K562 (cell line): ENCODE data around the gene CSKMT. TPM values are rescaled to one million over a fixed set of nuclear protein-coding genes. Genes with fewer than 3 reads are reported as not detected.

Experiments
- BRD4 ChIP-seq: fragments of 200-600 bp; sonication (generic); IDR thresholded peaks from 2 replicates; pipeline ENCODE4 v1.6.1; 2017; ENCODE audit warnings: inconsistent platforms
- FOXP4 ChIP-seq: sonication (generic); formaldehyde crosslinking; IDR thresholded peaks from 2 replicates; pipeline ENCODE4 v1.8.0; 2022; ENCODE audit warnings: mild to moderate bottlenecking, missing genetic modification reagents, borderline replicate concordance
- HDAC3 ChIP-seq: fragments of 450-650 bp; IDR thresholded peaks from 2 replicates; pipeline ENCODE4 v1.6.1; 2018; ENCODE audit warnings: borderline replicate concordance, mild to moderate bottlenecking, moderate library complexity; ENCODE audit not compliant: partially characterized antibody
- JUND ChIP-seq, 2 experiments: IDR thresholded peaks; 2 replicates in 1 of 2; 3 replicates in 1 of 2; pipeline ENCODE4 v1.6.1; 2011; ENCODE audit warnings: borderline replicate concordance in 2 of 2, low read depth in 2 of 2, low read length in 2 of 2, improper control_type of control experiment in 1 of 2, missing biosample characterization in 1 of 2, missing genetic modification characterization in 1 of 2, missing genetic modification reagents in 1 of 2
- KDM5B ChIP-seq: fragments of 200-600 bp; sonication (generic); IDR thresholded peaks from 2 replicates; pipeline ENCODE4 v1.6.1; 2012; ENCODE audit warnings: low read depth, mild to moderate bottlenecking, moderate library complexity, low read length, control low read depth, inconsistent platforms; ENCODE audit not compliant: insufficient replicate concordance
- MTA1 ChIP-seq: fragments of 450-650 bp; IDR thresholded peaks from 2 replicates; pipeline ENCODE4 v1.6.1; 2017; ENCODE audit warnings: borderline replicate concordance
- PATZ1 ChIP-seq: fragments of 250-450 bp; sonication (Bioruptor Pico); IDR thresholded peaks from 2 replicates; pipeline ENCODE4 v1.5.0; 2020; ENCODE audit warnings: mild to moderate bottlenecking, borderline replicate concordance
- POLR2A ChIP-seq: fragments of 450-650 bp; conservative IDR thresholded peaks from 2 replicates; pipeline ENCODE4 v1.6.1; 2016
- PYGO2 ChIP-seq: fragments of 450-650 bp; IDR thresholded peaks from 2 replicates; pipeline ENCODE4 v1.6.1; 2016; ENCODE audit warnings: mild to moderate bottlenecking, missing genetic modification characterization, moderate library complexity, missing compliant biosample characterization
- RBFOX2 ChIP-seq: fragments of 200-400 bp; formaldehyde crosslinking; IDR thresholded peaks from 2 replicates; pipeline ENCODE4 v1.6.1; 2017; ENCODE audit warnings: low read depth, mild to moderate bottlenecking, low read length, moderate library complexity
- SAFB2 ChIP-seq: fragments of 200-400 bp; formaldehyde crosslinking; IDR thresholded peaks from 2 replicates; pipeline ENCODE4 v1.6.1; 2018; ENCODE audit warnings: borderline replicate concordance, low read length, low read depth, moderate library complexity; ENCODE audit not compliant: severe bottlenecking
- SMAD3 ChIP-seq: fragments of 450-650 bp; formaldehyde crosslinking; conservative IDR thresholded peaks from 2 replicates; pipeline ENCODE4 v1.4.0; 2020; ENCODE audit warnings: mild to moderate bottlenecking
- YBX1 ChIP-seq: fragments of 450-650 bp; IDR thresholded peaks from 2 replicates; pipeline ENCODE4 v1.7.1; 2016; ENCODE audit warnings: mild to moderate bottlenecking
- ZMIZ1 ChIP-seq, 2 experiments: fragments of 150-350 bp in 1 of 2; IDR thresholded peaks; 2 replicates each; pipeline ENCODE4 v1.6.1; 2012 to 2016; ENCODE audit warnings: low read depth in 2 of 2, low read length in 2 of 2, mild to moderate bottlenecking in 1 of 2, moderate library complexity in 1 of 2
- ZNF384 ChIP-seq: IDR thresholded peaks from 2 replicates; pipeline ENCODE4 v1.6.1; 2012; ENCODE audit warnings: low read depth, low read length, improper control_type of control experiment
- ZNF41 ChIP-seq: fragments of 250-450 bp; sonication (Bioruptor Pico); conservative IDR thresholded peaks from 2 replicates; pipeline ENCODE4 v1.4.0; 2020; ENCODE audit warnings: mild to moderate bottlenecking
- ZNF586 ChIP-seq: fragments of 450-650 bp; formaldehyde crosslinking; conservative IDR thresholded peaks from 2 replicates; pipeline ENCODE4 v1.4.0; 2020; ENCODE audit warnings: mild to moderate bottlenecking, moderate library complexity
- polyA plus RNA-seq, 8 experiments: library from polyadenylated mRNA; depleted of rRNA in 4 of 8; stranded (reverse) in 5 of 8; unstranded in 3 of 8; fragments of >200 nt; fragmentation: Nextera tagmentation in 2 of 8; fragmentation: Illumina TruSeq in 1 of 8; extraction: Ambion mirVana in 2 of 8; extraction: Trizol in 1 of 8; gene quantifications; 2 replicates each; pipeline versions ENCODE4 v1.2.1 to v1.2.3, GENCODE V29; 2011 to 2014; ENCODE audit warnings: inconsistent platforms in 1 of 8, missing spikeins in 1 of 8
- total RNA-seq, 7 experiments: library from RNA; depleted of rRNA in 6 of 7; stranded (reverse); fragments of >200 nt in 6 of 7; fragmentation: Illumina TruSeq in 2 of 7; extraction: Trizol in 2 of 7; gene quantifications; 2 replicates each; pipeline versions ENCODE4 v1.2.1 to v1.2.3, GENCODE V29; 2011 to 2021; ENCODE audit warnings: low replicate concordance in 1 of 7

Gene CSKMT
- total and polyA plus RNA-seq, 9 of the 15 experiments (the other 6 are each of a cell fraction or from before 2014, with no cell fraction given), result 10.3 to 108 (median 27.2) TPM

- TF ChIP-seq YBX1 (no peak), MTA1 (peak; percentile 66; the same call in 1 of the 2 replicates), HDAC3 (no peak), JUND (IDR thresholded peaks at IDR 0.05; ENCODE audit: borderline replicate concordance, low read depth, low read length) (peak; percentile 94), JUND (tag; IDR thresholded peaks at IDR 0.05; ENCODE audit: borderline replicate concordance, low read depth, low read length) (peak; percentile 91), ZNF41 (no peak), ZMIZ1 (IDR thresholded peaks at IDR 0.05; ENCODE audit: low read depth in 2 of 2, low read length in 2 of 2) (no peak), KDM5B (peak; percentile 50), PATZ1 (CRISPR knock-in tag) (no peak), ZNF586 (CRISPR knock-in tag) (no peak), FOXP4 (CRISPR knock-in tag) (no peak), ZNF384 (no peak), PYGO2 (tag) (no peak), RBFOX2 (peak; percentile 89), POLR2A (peak; percentile 79), BRD4 (no peak), SMAD3 (no peak), SAFB2 (no peak)
These were observed 43.3 kb upstream of the CSKMT start, which contains the start of gene B3GAT3 (continued) for GRCh38 chr11:62621567-62622470.
